H9 (cell line): ENCODE results near the gene SPTBN4. TPM values are rescaled to one million over a fixed set of nuclear protein-coding genes. Genes with fewer than 3 reads are reported as not detected.

Experiments used
- DNase-seq: peaks from one replicate; pipeline ENCODE4 v3.0.0-alpha.2; 2017
- H2AFZ ChIP-seq: one replicate; pipeline ENCODE4 v1.6.1; 2013; ENCODE audit warnings: mild to moderate bottlenecking, low read length, control low read depth, moderate library complexity
- H2AK5ac ChIP-seq: 2 replicates; pipeline ENCODE4 v1.6.1; 2013; ENCODE audit warnings: low read length, control low read depth, mixed read lengths; ENCODE audit not compliant: insufficient read length
- H2BK120ac ChIP-seq: one replicate; pipeline ENCODE4 v1.6.1; 2013; ENCODE audit warnings: low read depth, mild to moderate bottlenecking, low read length, control low read depth, inconsistent platforms; ENCODE audit not compliant: poor library complexity, severe bottlenecking
- H2BK12ac ChIP-seq: 2 replicates; pipeline ENCODE4 v1.6.1; 2013; ENCODE audit warnings: low read length, control low read depth, mixed read lengths, low read depth; ENCODE audit not compliant: insufficient read length
- H2BK15ac ChIP-seq: 2 replicates; pipeline ENCODE4 v1.6.1; 2013; ENCODE audit warnings: low read depth, low read length, control low read depth
- H2BK20ac ChIP-seq: one replicate; pipeline ENCODE4 v1.6.1; 2013; ENCODE audit warnings: low read depth, mild to moderate bottlenecking, low read length, control low read depth, inconsistent platforms; ENCODE audit not compliant: poor library complexity, severe bottlenecking
- H2BK5ac ChIP-seq: 2 replicates; pipeline ENCODE4 v1.6.1; 2013; ENCODE audit warnings: low read length, control low read depth, mixed read lengths; ENCODE audit not compliant: insufficient read length
- H3K14ac ChIP-seq: 2 replicates; pipeline ENCODE4 v1.6.1; 2013; ENCODE audit warnings: low read length, control low read depth; ENCODE audit not compliant: insufficient read depth
- H3K18ac ChIP-seq: 2 replicates; pipeline ENCODE4 v1.6.1; 2013; ENCODE audit warnings: low read depth, mild to moderate bottlenecking, mixed read lengths, low read length, control low read depth; ENCODE audit not compliant: insufficient read length
- H3K23ac ChIP-seq: 2 replicates; pipeline ENCODE4 v1.6.1; 2013; ENCODE audit warnings: low read length, control low read depth, mixed read lengths, low read depth; ENCODE audit not compliant: insufficient read length
- H3K23me2 ChIP-seq: 2 replicates; pipeline ENCODE4 v1.6.1; 2013; ENCODE audit warnings: low read depth, mild to moderate bottlenecking, mixed read lengths, low read length, control low read depth; ENCODE audit not compliant: insufficient read length, poor library complexity, severe bottlenecking
- H3K27ac ChIP-seq: 2 replicates; pipeline ENCODE4 v1.5.1; 2013; ENCODE audit warnings: low read length, control low read depth, mixed read lengths, low read depth; ENCODE audit not compliant: insufficient read length
- H3K27me3 ChIP-seq: 2 replicates; pipeline ENCODE4 v1.6.1; 2013; ENCODE audit warnings: low read length, control low read depth, inconsistent platforms; ENCODE audit not compliant: insufficient read depth
- H3K4ac ChIP-seq: 2 replicates; pipeline ENCODE4 v1.6.1; 2013; ENCODE audit warnings: low read depth, mild to moderate bottlenecking, control low read depth, inconsistent platforms, low read length, moderate library complexity
- H3K4me1 ChIP-seq: 2 replicates; pipeline ENCODE4 v1.6.1; 2013; ENCODE audit warnings: low read length, control low read depth, inconsistent platforms; ENCODE audit not compliant: insufficient read depth
- H3K4me2 ChIP-seq: 2 replicates; pipeline ENCODE4 v1.6.1; 2013; ENCODE audit warnings: low read length, control low read depth, mixed read lengths; ENCODE audit not compliant: insufficient read length, insufficient read depth
- H3K56ac ChIP-seq: 2 replicates; pipeline ENCODE4 v1.6.1; 2013; ENCODE audit warnings: low read depth, mild to moderate bottlenecking, mixed read lengths, low read length, control low read depth; ENCODE audit not compliant: insufficient read length
- H3K79me1 ChIP-seq: 2 replicates; pipeline ENCODE4 v1.6.1; 2013; ENCODE audit warnings: low read depth, mild to moderate bottlenecking, moderate library complexity, low read length, control low read depth, inconsistent platforms; ENCODE audit not compliant: insufficient read depth, poor library complexity, severe bottlenecking
- H3K79me2 ChIP-seq: 2 replicates; pipeline ENCODE4 v1.6.1; 2013; ENCODE audit warnings: low read length, control low read depth, inconsistent platforms; ENCODE audit not compliant: insufficient read depth
- H3K9ac ChIP-seq: 2 replicates; pipeline ENCODE4 v1.6.1; 2013; ENCODE audit warnings: low read length, control low read depth, mixed read lengths; ENCODE audit not compliant: insufficient read length; ENCODE audit errors: extremely low read depth
- H3K9me3 ChIP-seq: one replicate; pipeline ENCODE4 v1.6.1; 2013; ENCODE audit warnings: low read depth, low read length, inconsistent platforms; ENCODE audit not compliant: control insufficient read depth
- H3T11ph ChIP-seq: one replicate; pipeline ENCODE4 v1.6.1; 2013; ENCODE audit warnings: mild to moderate bottlenecking, low read length, control low read depth, inconsistent platforms
- H4K20me1 ChIP-seq: one replicate; pipeline ENCODE4 v1.6.1; 2013; ENCODE audit not compliant: control insufficient read depth, insufficient read length, insufficient read depth
- H4K5ac ChIP-seq: 2 replicates; pipeline ENCODE4 v1.6.1; 2013; ENCODE audit warnings: low read depth, mild to moderate bottlenecking, mixed read lengths, low read length, control low read depth; ENCODE audit not compliant: insufficient read length
- H4K8ac ChIP-seq: replicated peaks from 2 replicates; pipeline ENCODE4 v1.6.1; 2013; ENCODE audit warnings: low read length, control low read depth, mixed read lengths, low read depth; ENCODE audit not compliant: insufficient read length
- H4K91ac ChIP-seq: 2 replicates; pipeline ENCODE4 v1.6.1; 2013; ENCODE audit warnings: low read depth, mild to moderate bottlenecking, moderate library complexity, mixed read lengths, low read length, control low read depth; ENCODE audit not compliant: insufficient read length
- H3K27ac Mint-ChIP-seq, 3 experiments: 2 replicates in 2 of 3; 3 replicates in 1 of 3; pipeline ENCODE4 v1.8.0; 2020 to 2021; ENCODE audit warnings: mixed read lengths in 3 of 3, mild to moderate bottlenecking in 1 of 3, moderate library complexity in 1 of 3
- H3K27me3 Mint-ChIP-seq: 2 replicates; pipeline ENCODE4 v1.8.0; 2021; ENCODE audit warnings: low read depth, mild to moderate bottlenecking, moderate library complexity, mixed read lengths
- H3K36me3 Mint-ChIP-seq, 3 experiments: 2 replicates in 2 of 3; 3 replicates in 1 of 3; pipeline ENCODE4 v1.8.0; 2020 to 2021; ENCODE audit warnings: low read depth in 3 of 3, mixed read lengths in 3 of 3; ENCODE audit not compliant: insufficient read depth in 1 of 3
- H3K4me1 Mint-ChIP-seq, 2 experiments: 2 replicates each; pipeline ENCODE4 v1.8.0; 2020; ENCODE audit warnings: mixed read lengths in 2 of 2
- H3K4me3 Mint-ChIP-seq, 2 experiments: 2 replicates in 1 of 2; 3 replicates in 1 of 2; pipeline ENCODE4 v1.8.0; 2020 to 2021; ENCODE audit warnings: mild to moderate bottlenecking in 2 of 2, mixed read lengths in 2 of 2, moderate library complexity in 1 of 2
- H3K9me3 Mint-ChIP-seq, 2 experiments: 2 replicates in 1 of 2; 3 replicates in 1 of 2; pipeline ENCODE4 v1.8.0; 2020; ENCODE audit warnings: mild to moderate bottlenecking in 2 of 2, mixed read lengths in 2 of 2, moderate library complexity in 1 of 2
- WGBS: extraction: QIAGEN DNeasy Blood & Tissue Kit; methylation state at CpG from one replicate; pipeline ENCODE4 v1.1.7; 2013; ENCODE audit warnings: missing lambda C conversion rate, low lambda C conversion rate, mixed read lengths; ENCODE audit not compliant: insufficient read length; ENCODE audit errors: extremely low coverage; 5-methylcytosine and 5-hydroxymethylcytosine counted together
- total RNA-seq: library from RNA; stranded (reverse); gene quantifications from 2 replicates; pipeline ENCODE4 v1.2.1, GENCODE V29; 2021
- TF ChIP-seq, protein P1 (sequence below): fragments of 200-600 bp; sonication (generic); conservative IDR thresholded peaks from 3 replicates; pipeline ENCODE4 v1.8.0; 2021; ENCODE audit warnings: antibody characterized with exemption, mild to moderate bottlenecking

SPTBN4 gene
- total RNA-seq, 1 experiment from 2014 or later: 2.9 TPM

DNA sequence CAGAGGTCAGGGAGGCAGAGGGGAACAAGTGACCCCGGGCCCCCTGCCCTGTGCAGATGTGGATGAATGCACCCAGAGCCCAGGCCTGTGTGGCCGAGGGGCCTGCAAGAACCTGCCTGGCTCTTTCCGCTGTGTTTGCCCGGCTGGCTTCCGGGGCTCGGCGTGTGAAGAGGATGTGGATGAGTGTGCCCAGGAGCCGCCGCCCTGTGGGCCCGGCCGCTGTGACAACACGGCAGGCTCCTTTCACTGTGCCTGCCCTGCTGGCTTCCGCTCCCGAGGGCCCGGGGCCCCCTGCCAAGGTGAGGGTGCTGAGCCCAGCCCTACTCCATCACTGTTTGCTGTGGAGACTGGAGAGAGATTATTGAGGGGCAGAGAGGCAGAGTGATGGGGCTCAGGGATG lies 144.3 kb downstream of the SPTBN4 start:
- Histone ChIP-seq H2BK12ac (no peak overlapping the region), H3K14ac (no peak overlapping the region), H3K79me2 (no peaks in the 10 kb centered on the region), H3K23me2 (peaks cover 22% of the 10 kb centered on the region), H3K4me2 (no peak overlapping the region), H3K27me3 (peaks cover 8% of the 10 kb centered on the region; the same call in 1 of the 2 replicates), H4K91ac (no peak overlapping the region), H3K9ac (no peak overlapping the region), H3K79me1 (no peaks in the 10 kb centered on the region), H3K4ac (no peak overlapping the region), H2BK120ac (no peak overlapping the region), H2AK5ac (no peak overlapping the region), H4K20me1 (peaks cover 4% of the 10 kb centered on the region), H4K5ac (no peak overlapping the region), H2BK15ac (no peak overlapping the region), H3K18ac (no peak overlapping the region), H2BK5ac (no peak overlapping the region), H2BK20ac (no peak overlapping the region), H3K27ac (no peak overlapping the region), H2AFZ (no peak overlapping the region), H3K23ac (no peak overlapping the region), H4K8ac (no peak overlapping the region), H3K9me3 (no peaks in the 10 kb centered on the region), H3T11ph (no peak overlapping the region), H3K56ac (no peak overlapping the region), H3K4me1 (no peaks in the 10 kb centered on the region)
- Mint-ChIP-seq H3K4me3 (no peak overlapping the region), H3K9me3 (no peaks in the 10 kb centered on the region; a peak in 1 of 5 replicates), H3K27ac (no peak overlapping the region), H3K4me1 (peaks cover 20 to 44% of the 10 kb centered on the region in 2 experiments), H3K36me3 (peaks cover 9 to 32% (median 18%) of the 10 kb centered on the region in 3 experiments; a peak in 6 of 7 replicates), H3K27me3 (peaks cover 63% of the 10 kb centered on the region)
- TF ChIP-seq, protein P1, sequence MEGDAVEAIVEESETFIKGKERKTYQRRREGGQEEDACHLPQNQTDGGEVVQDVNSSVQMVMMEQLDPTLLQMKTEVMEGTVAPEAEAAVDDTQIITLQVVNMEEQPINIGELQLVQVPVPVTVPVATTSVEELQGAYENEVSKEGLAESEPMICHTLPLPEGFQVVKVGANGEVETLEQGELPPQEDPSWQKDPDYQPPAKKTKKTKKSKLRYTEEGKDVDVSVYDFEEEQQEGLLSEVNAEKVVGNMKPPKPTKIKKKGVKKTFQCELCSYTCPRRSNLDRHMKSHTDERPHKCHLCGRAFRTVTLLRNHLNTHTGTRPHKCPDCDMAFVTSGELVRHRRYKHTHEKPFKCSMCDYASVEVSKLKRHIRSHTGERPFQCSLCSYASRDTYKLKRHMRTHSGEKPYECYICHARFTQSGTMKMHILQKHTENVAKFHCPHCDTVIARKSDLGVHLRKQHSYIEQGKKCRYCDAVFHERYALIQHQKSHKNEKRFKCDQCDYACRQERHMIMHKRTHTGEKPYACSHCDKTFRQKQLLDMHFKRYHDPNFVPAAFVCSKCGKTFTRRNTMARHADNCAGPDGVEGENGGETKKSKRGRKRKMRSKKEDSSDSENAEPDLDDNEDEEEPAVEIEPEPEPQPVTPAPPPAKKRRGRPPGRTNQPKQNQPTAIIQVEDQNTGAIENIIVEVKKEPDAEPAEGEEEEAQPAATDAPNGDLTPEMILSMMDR: no peak
- DNase-seq: peak; percentile 23
- WGBS: no CpG with 5 or more reads among the region's 15 CpGs
